GM12878 (cell line): ENCODE measurements around the gene IFNAR1. TPM values are rescaled to one million over a fixed set of nuclear protein-coding genes. Genes with fewer than 3 reads are reported as not detected.

Experiments used
- ATAC-seq: fragments of 200-7000 bp; cut with Tn5 transposase; 3 replicates; pipeline ENCODE4 v1.9.1; 2020; ENCODE audit warnings: mild to moderate bottlenecking, moderate library complexity
- BruUV-seq: library from RNA; stranded (reverse); fragments of 400-500 nt; replicated peaks from 2 replicates; lab custom pipeline; 2021; lab: Mats Ljungman, UMichigan
- CTCF ChIA-PET: fragments of 300-600 bp; sonication (Branson Sonifier 250); formaldehyde crosslinking; extraction: SDS; loops from one replicate; lab custom pipeline; 2021; ENCODE audit warnings: inconsistent platforms; lab: Yijun Ruan, JAX
- POLR2A ChIA-PET: fragments of 350-600 bp; formaldehyde crosslinking; extraction: SDS; loops from one replicate; lab custom pipeline; 2021; ENCODE audit warnings: inconsistent platforms; lab: Charles Lee
- RAD21 ChIA-PET: fragments of 300-600 bp; sonication (Branson Sonifier 250); formaldehyde crosslinking; loops from one replicate; lab custom pipeline; 2023; ENCODE audit warnings: antibody characterized with exemption; ENCODE audit not compliant: unreplicated experiment; lab: Charles Lee
- SMC1A ChIA-PET: fragments of 300-600 bp; sonication (Branson Sonifier 250); formaldehyde crosslinking; loops from one replicate; lab custom pipeline; 2023; ENCODE audit not compliant: unreplicated experiment, uncharacterized antibody; lab: Charles Lee
- DNase-seq: peaks from one replicate; pipeline ENCODE4 v3.0.0-alpha.2; 2011; ENCODE audit warnings: low read depth, low spot score
- FAIRE-seq: peaks from 3 replicates; lab custom pipeline; 2011; peaks lifted over from hg19 to GRCh38; lab: Jason Lieb, UNC
- H2AFZ ChIP-seq: 2 replicates; pipeline ENCODE4 v1.6.0; 2011; ENCODE audit warnings: low read depth, low read length, control low read depth; ENCODE audit not compliant: control insufficient read depth
- H3K27ac ChIP-seq: 2 replicates; pipeline ENCODE4 v1.5.1; 2011; ENCODE audit warnings: control low read depth; ENCODE audit not compliant: control insufficient read depth, insufficient read depth
- H3K27me3 ChIP-seq, 2 experiments: replicated peaks in 1 of 2; 2 replicates each; pipeline versions ENCODE4 v1.6.0 to v1.6.1; 2011; ENCODE audit warnings: low read length in 1 of 2; ENCODE audit not compliant: control insufficient read depth in 2 of 2, insufficient read depth in 2 of 2
- H3K36me3 ChIP-seq, 2 experiments: 2 replicates each; pipeline ENCODE4 v1.5.1; 2011; ENCODE audit warnings: low read length in 1 of 2; ENCODE audit not compliant: control insufficient read depth in 2 of 2, insufficient read depth in 2 of 2
- H3K4me1 ChIP-seq: 2 replicates; pipeline ENCODE4 v1.6.1; 2011; ENCODE audit warnings: mild to moderate bottlenecking, low read length, moderate library complexity, mixed read lengths; ENCODE audit not compliant: control insufficient read depth, insufficient read depth
- H3K4me2 ChIP-seq: 2 replicates; pipeline ENCODE4 v1.6.0; 2011; ENCODE audit warnings: control low read depth; ENCODE audit not compliant: control insufficient read depth, insufficient read depth
- H3K4me3 ChIP-seq: fragments of 200-600 bp; sonication (generic); 2 replicates; pipeline ENCODE4 v1.5.1; 2016
- H3K79me2 ChIP-seq: 2 replicates; pipeline ENCODE4 v1.6.0; 2011; ENCODE audit warnings: low read length; ENCODE audit not compliant: control insufficient read depth, insufficient read depth
- H3K9ac ChIP-seq: 2 replicates; pipeline ENCODE4 v1.8.0; 2011; ENCODE audit warnings: low read length, control low read depth, mixed read lengths; ENCODE audit not compliant: control insufficient read depth, insufficient read depth
- H3K9me3 ChIP-seq: replicated peaks from 3 replicates; pipeline ENCODE4 v1.5.1; 2011; ENCODE audit warnings: mild to moderate bottlenecking, low read length; ENCODE audit not compliant: control insufficient read depth, insufficient read depth
- H4K20me1 ChIP-seq: 2 replicates; pipeline ENCODE4 v1.6.0; 2011; ENCODE audit not compliant: control insufficient read depth, insufficient read depth
- ATF7 ChIP-seq: fragments of 450-650 bp; IDR thresholded peaks from 2 replicates; pipeline ENCODE4 v1.6.1; 2016; ENCODE audit warnings: low read depth, mild to moderate bottlenecking
- BHLHE40 ChIP-seq, 2 experiments: fragments of 450-650 bp in 1 of 2; IDR thresholded peaks; 2 replicates each; pipeline ENCODE4 v1.6.1; 2011 to 2017; ENCODE audit warnings: low read depth in 2 of 2, borderline replicate concordance in 1 of 2, improper control_type of control experiment in 1 of 2, low read length in 1 of 2, mild to moderate bottlenecking in 1 of 2
- CEBPB ChIP-seq, 2 experiments: fragments of 150-350 bp in 1 of 2; IDR thresholded peaks; 2 replicates each; pipeline ENCODE4 v1.6.1; 2012 to 2014; ENCODE audit warnings: low read depth in 2 of 2, low read length in 2 of 2, borderline replicate concordance in 1 of 2, inconsistent platforms in 1 of 2
- EP300 ChIP-seq, 2 experiments: fragments of 150-350 bp in 1 of 2; IDR thresholded peaks; 2 replicates each; pipeline ENCODE4 v1.6.1; 2011 to 2012; ENCODE audit warnings: low read depth in 2 of 2, low read length in 2 of 2, borderline replicate concordance in 1 of 2, improper control_type of control experiment in 1 of 2, inconsistent platforms in 1 of 2; ENCODE audit not compliant: control insufficient read depth in 1 of 2
- MTA2 ChIP-seq: fragments of 450-650 bp; IDR thresholded peaks from 2 replicates; pipeline ENCODE4 v1.6.1; 2016; ENCODE audit warnings: low read depth, mild to moderate bottlenecking, moderate library complexity
- NFYB ChIP-seq: IDR thresholded peaks from 2 replicates; pipeline ENCODE4 v1.6.1; 2011; ENCODE audit warnings: low read depth, mild to moderate bottlenecking, low read length, improper control_type of control experiment, moderate library complexity; ENCODE audit not compliant: insufficient read depth
- PML ChIP-seq: IDR thresholded peaks from 2 replicates; pipeline ENCODE4 v1.6.1; 2012; ENCODE audit warnings: low read length, inconsistent platforms
- POLR2AphosphoS2 ChIP-seq: IDR thresholded peaks from 2 replicates; pipeline ENCODE4 v1.6.1; 2011; ENCODE audit warnings: low read depth, mild to moderate bottlenecking, low read length, improper control_type of control experiment, moderate library complexity
- SPI1 ChIP-seq: IDR thresholded peaks from 2 replicates; pipeline ENCODE4 v1.6.1; 2011; ENCODE audit warnings: low read depth, mild to moderate bottlenecking, low read length, moderate library complexity, borderline replicate concordance; ENCODE audit not compliant: insufficient read depth
- ZNF687 ChIP-seq: fragments of 450-650 bp; IDR thresholded peaks from 2 replicates; pipeline ENCODE4 v1.6.1; 2017; ENCODE audit warnings: mild to moderate bottlenecking, moderate library complexity
- ZZZ3 ChIP-seq: IDR thresholded peaks from 2 replicates; pipeline ENCODE4 v1.6.1; 2011; ENCODE audit warnings: low read depth; ENCODE audit not compliant: control insufficient read depth, insufficient read length
- WGBS: methylation state at CpG from one replicate; pipeline ENCODE4 v1.1.6; 2016; ENCODE audit warnings: low lambda C conversion rate; ENCODE audit not compliant: insufficient replicate concordance, insufficient coverage; ENCODE audit errors: missing lambda C conversion rate; 5-methylcytosine and 5-hydroxymethylcytosine counted together
- in situ Hi-C: fragments of 300-500 bp; cut with MboI; formaldehyde crosslinking; loops from 9 replicates; pipeline ENCODE4 v1.14.3; 2018; ENCODE audit warnings: mixed read lengths
- intact Hi-C: fragments of 100-400 bp; cut with micrococcal nuclease; formaldehyde crosslinking; loops from one replicate; pipeline ENCODE4 v1.14.2; 2022; ENCODE audit not compliant: unreplicated experiment
- polyA plus RNA-seq, 11 experiments: library from polyadenylated mRNA; depleted of rRNA in 4 of 11; unstranded in 6 of 11; stranded (reverse) in 5 of 11; fragments of >200 nt; fragmentation: Nextera tagmentation in 4 of 11; fragmentation: Illumina TruSeq in 1 of 11; extraction: Ambion mirVana in 4 of 11; extraction: Trizol in 1 of 11; gene quantifications; 1 replicate in 1 of 11; 2 replicates in 10 of 11; pipeline versions ENCODE4 v1.2.1 to v1.2.3, GENCODE V29; 2011 to 2016; ENCODE audit warnings: inconsistent platforms in 2 of 11, missing spikeins in 2 of 11, low read depth in 1 of 11
- total RNA-seq, 4 experiments: library from RNA; depleted of rRNA in 3 of 4; stranded (reverse); fragments of >200 nt in 3 of 4; fragmentation: Illumina TruSeq in 1 of 4; extraction: Trizol in 1 of 4; gene quantifications; 2 replicates each; pipeline versions ENCODE4 v1.2.1 to v1.2.3, GENCODE V29; 2013 to 2021

IFNAR1 gene
- total and polyA plus RNA-seq, 10 of the 15 experiments (the other 5 are each of a cell fraction or from before 2014, with no cell fraction given): 12.0 to 62.4 (median 24.6) TPM

DNA sequence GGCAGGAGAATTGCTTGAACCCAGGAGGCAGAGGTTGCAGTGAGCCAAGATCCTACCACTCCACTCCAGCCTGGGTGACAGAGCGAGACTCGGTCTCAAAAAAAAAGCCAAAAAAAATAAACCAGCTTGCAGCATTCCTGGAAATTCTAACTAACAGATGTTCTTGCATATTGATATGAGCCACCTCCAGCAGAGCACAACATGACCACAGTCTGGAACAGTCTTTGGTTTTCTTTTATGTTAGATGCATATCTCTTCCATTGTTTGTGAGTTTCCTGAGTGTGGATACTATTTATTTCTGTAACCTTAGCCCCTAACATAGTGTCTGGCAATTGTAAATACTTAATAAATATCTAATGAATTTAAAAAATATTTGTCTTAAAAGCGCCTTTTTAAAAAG is 23.9 kb downstream of the IFNAR1 start:
- Histone ChIP-seq H3K79me2 (no peaks in the 10 kb centered on the region), H3K4me2 (no peak overlapping the region), H3K36me3 (peaks cover 6 to 21% of the 10 kb centered on the region in 2 experiments), H2AFZ (no peak overlapping the region), H4K20me1 (no peaks in the 10 kb centered on the region), H3K9ac (no peak overlapping the region), H3K4me3 (no peak overlapping the region), H3K27ac (no peak overlapping the region), H3K9me3 (no peaks in the 10 kb centered on the region), H3K4me1 (no peaks in the 10 kb centered on the region), H3K27me3 (no peaks in the 10 kb centered on the region)
- SMC1A ChIA-PET: interaction anchor here (1.0 to 2.4 kb wide), 5 partner anchors 9 to 86 kb away, joined by 3 to 8 read pairs (median 4); no protein-coding TSS in a partner anchor
- TF ChIP-seq ZZZ3: no peak
- CTCF ChIA-PET: interaction anchor here (0.6 to 5.0 kb wide), 7 partner anchors 10 to 257 kb away, joined by 3 to 52 read pairs (median 10); no protein-coding TSS in a partner anchor
- no TSS peak for BruUV-seq
- in situ Hi-C loops: no loop called here
- RAD21 ChIA-PET: interaction anchor here (0.5 to 2.1 kb wide), 4 partner anchors 9 to 131 kb away, joined by 3 to 10 read pairs (median 4); partner anchors contain the start of gene TMEM50B
- FAIRE-seq (no peak), ATAC-seq (no peak), DNase-seq (no peak)
- WGBS: 98% methylated on average over 3 of the region's 3 CpGs
- POLR2A ChIA-PET: interaction anchor here (1.8 kb wide), 1 partner anchor 10 kb away, joined by 7 read pairs; no protein-coding TSS in a partner anchor
- intact Hi-C loops: no loop called here

DNA sequence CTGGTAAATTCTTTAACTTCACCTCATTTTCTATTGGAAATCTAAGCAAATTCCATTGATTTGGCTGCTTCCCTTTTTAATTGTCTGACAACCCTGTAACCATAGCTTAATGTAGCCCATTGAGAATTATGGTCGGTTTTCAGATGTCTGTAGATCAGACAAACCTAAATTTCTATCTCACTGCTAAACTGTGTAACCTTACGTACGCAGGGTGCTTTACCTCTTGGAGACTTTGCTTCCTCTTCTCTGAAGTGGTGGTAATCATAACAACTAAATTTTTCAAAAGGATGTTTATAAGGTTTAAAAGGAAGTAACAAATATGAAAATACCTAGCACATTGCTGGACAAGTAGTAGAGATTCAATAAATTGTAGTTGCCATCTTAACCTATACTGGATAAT is 25.9 kb downstream of the IFNAR1 start:
- no peak for FAIRE-seq
- TF ChIP-seq ZNF687: no peak
- no peak for TF ChIP-seq BHLHE40 (IDR thresholded peaks at IDR 0.05; ENCODE audit: borderline replicate concordance in 1 of 2, low read depth in 2 of 2, low read length in 1 of 2)
- no peak for TF ChIP-seq NFYB
- TF ChIP-seq MTA2: no peak
- no peak for TF ChIP-seq EP300 (IDR thresholded peaks at IDR 0.05; ENCODE audit: borderline replicate concordance in 1 of 2, control insufficient read depth in 1 of 2, low read depth in 2 of 2, low read length in 2 of 2)
- TF ChIP-seq ATF7: no peak
- TF ChIP-seq POLR2AphosphoS2: no peak
- TF ChIP-seq CEBPB (IDR thresholded peaks at IDR 0.05; ENCODE audit: borderline replicate concordance in 1 of 2, low read depth in 2 of 2, low read length in 2 of 2): no peak
- TF ChIP-seq PML: no peak
- TF ChIP-seq SPI1: no peak

More for the DNA sequence above, 25.9 kb downstream of the IFNAR1 start:
- no peaks in the 10 kb centered on the region for H3K4me1 ChIP-seq
- DNase-seq (no peak), ATAC-seq (no peak)
- no peaks in the 10 kb centered on the region for H3K27me3 ChIP-seq
- H3K36me3 ChIP-seq: peaks cover 6 to 23% of the 10 kb centered on the region in 2 experiments
- in situ Hi-C loops (no loop called here), intact Hi-C loops (no loop called here)
- no peak overlapping the region for H2AFZ ChIP-seq
- CTCF ChIA-PET: no interaction called here
- H3K79me2 ChIP-seq: no peaks in the 10 kb centered on the region
- no peak overlapping the region for H3K4me3 ChIP-seq
- H4K20me1 ChIP-seq: no peaks in the 10 kb centered on the region
- BruUV-seq: no TSS peak
- H3K4me2 ChIP-seq: no peak overlapping the region
- 88% methylated on average over 3 of the region's 3 CpGs for WGBS
- RAD21 ChIA-PET: no interaction called here
- no peak overlapping the region for H3K27ac ChIP-seq
- H3K9ac ChIP-seq: no peak overlapping the region
- SMC1A ChIA-PET: interaction anchor here (2.0 kb wide), 1 partner anchor 19 kb away, joined by 8 read pairs; no protein-coding TSS in a partner anchor
- H3K9me3 ChIP-seq: no peaks in the 10 kb centered on the region
- POLR2A ChIA-PET: no interaction called here
